HUES6 (cell line): Measurements from ENCODE around the gene MCM9.
A peak's percentile ranks its signal among the peaks of the same experiment; 100 is the strongest.

ENCODE experiments used
- H3K27ac ChIP-seq: 2 replicates; pipeline ENCODE4 v1.7.0; 2013; ENCODE audit warnings: low read depth, mild to moderate bottlenecking, low read length, inconsistent platforms
- H3K27me3 ChIP-seq: 2 replicates; pipeline ENCODE4 v1.6.1; 2013; ENCODE audit warnings: low read length; ENCODE audit not compliant: control insufficient read depth, insufficient read depth
- H3K36me3 ChIP-seq: 2 replicates; pipeline ENCODE4 v1.6.1; 2013; ENCODE audit warnings: low read length; ENCODE audit not compliant: control insufficient read depth, insufficient read depth
- H3K4me1 ChIP-seq: 2 replicates; pipeline ENCODE4 v1.6.1; 2013; ENCODE audit warnings: low read length; ENCODE audit not compliant: control insufficient read depth, insufficient read depth
- H3K4me3 ChIP-seq: 2 replicates; pipeline ENCODE4 v1.5.1; 2013; ENCODE audit warnings: low read depth, low read length
- H3K9ac ChIP-seq: one replicate; pipeline ENCODE4 v1.6.1; 2013; ENCODE audit warnings: mild to moderate bottlenecking, low read length
- H3K9me3 ChIP-seq: 2 replicates; pipeline ENCODE4 v1.6.1; 2013; ENCODE audit warnings: low read depth, low read length; ENCODE audit not compliant: control insufficient read depth, insufficient read depth

MCM9 gene

GRCh38 chr6:118893807-118894424 lies 41.0 kb downstream of the MCM9 start, which contains the start of gene ASF1A:
Gene ASF1A, plus strand, starts transcription at chr6:118894152. Its CDS starts 262 bp downstream, at chr6:118894414.
- H3K27me3 ChIP-seq: no peaks in the 10 kb centered on the region
- H3K4me1 ChIP-seq: peaks cover 23% of the 10 kb centered on the region
- H3K9me3 ChIP-seq: no peaks in the 10 kb centered on the region
- H3K9ac ChIP-seq: peak within 1 kb of the TSS; percentile 97
- H3K36me3 ChIP-seq: peaks cover 4% of the 10 kb centered on the region
- peak within 1 kb of the TSS; percentile 92 for H3K4me3 ChIP-seq
- H3K27ac ChIP-seq: peak within 1 kb of the TSS; percentile 97

GRCh38 chr6:118893064-118893806 lies 41.7 kb downstream of the MCM9 start:
- Histone ChIP-seq H3K27ac (peak overlapping the region; percentile 79), H3K4me1 (peaks cover 18% of the 10 kb centered on the region), H3K9me3 (no peaks in the 10 kb centered on the region), H3K27me3 (no peaks in the 10 kb centered on the region), H3K4me3 (peak overlapping the region; percentile 92), H3K9ac (peak overlapping the region; percentile 78), H3K36me3 (no peaks in the 10 kb centered on the region)

DNA sequence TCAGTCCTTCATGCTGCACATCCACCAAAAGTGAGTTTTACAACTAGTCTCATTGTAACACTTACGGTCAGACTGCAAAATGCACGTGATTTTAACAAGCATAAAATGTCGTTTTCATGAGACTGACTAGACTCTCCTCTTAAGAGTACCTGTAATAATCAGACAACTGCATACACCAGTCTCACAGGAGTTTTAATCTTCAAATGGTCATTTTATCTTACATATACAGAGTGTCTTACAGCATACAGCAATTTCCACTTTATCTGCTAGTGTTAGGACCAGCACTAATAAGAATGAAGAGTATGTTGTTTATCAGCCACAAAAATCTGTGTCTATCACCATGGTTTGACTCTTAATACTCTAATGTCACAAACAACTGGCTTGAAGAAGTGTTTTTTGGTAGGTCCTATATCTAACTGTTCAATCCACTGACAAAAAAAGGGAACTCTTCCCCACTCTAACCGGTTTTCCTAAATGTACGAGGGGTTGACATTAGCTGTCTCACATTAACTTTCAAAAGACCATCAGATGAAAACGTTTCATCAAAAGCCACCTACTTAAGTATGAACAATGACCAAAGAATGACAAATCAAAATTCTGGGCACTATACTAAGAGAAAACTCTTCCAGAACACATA lies 42.5 kb downstream of the MCM9 start:
- no peaks in the 10 kb centered on the region for H3K36me3 ChIP-seq
- H3K9me3 ChIP-seq: no peaks in the 10 kb centered on the region
- peak overlapping the region; percentile 79; the same call in 1 of the 2 replicates for H3K27ac ChIP-seq
- peak overlapping the region; percentile 78 for H3K9ac ChIP-seq
- H3K4me3 ChIP-seq: peak overlapping the region; percentile 92
- peaks cover 11% of the 10 kb centered on the region for H3K4me1 ChIP-seq
- no peaks in the 10 kb centered on the region for H3K27me3 ChIP-seq

DNA sequence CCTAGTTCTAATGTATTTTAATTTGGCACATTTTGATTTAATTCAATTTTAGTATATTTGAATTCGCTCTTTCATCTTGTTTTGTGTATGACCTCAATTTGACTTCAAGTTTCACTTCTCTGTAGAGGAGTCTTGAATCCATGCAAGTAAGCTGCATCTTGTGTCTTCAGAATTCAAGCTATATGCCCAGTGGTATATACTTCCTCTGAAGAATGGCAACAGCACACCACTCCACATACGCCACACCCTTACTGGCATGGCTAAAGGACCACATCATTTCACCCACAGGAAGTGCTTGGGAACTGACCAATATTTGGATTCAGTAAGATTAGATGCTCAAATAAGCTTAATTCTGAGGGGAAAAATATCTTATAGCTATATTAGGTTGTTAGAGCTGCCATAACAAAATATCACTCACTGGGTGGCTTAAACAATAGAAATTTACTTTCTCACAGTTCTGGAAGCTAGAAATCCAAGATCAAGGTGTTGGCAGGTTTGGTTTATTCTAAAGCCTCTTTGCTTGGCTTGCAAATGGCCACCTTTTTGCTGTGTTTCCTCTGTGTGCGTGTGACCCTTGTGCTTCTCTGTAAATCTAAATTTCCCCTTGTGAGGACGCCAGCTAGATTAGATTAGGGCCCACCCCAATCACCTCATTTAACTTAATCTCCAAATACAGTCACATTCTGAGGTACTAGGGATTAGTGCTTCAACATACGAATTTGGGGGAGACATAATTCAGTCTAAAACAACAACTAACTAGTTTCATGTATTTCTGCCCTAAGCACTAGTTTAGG lies 43.8 kb downstream of the MCM9 start:
- H3K4me1 ChIP-seq: peaks cover 8% of the 10 kb centered on the region; the same call in 1 of the 2 replicates
- H3K36me3 ChIP-seq: no peaks in the 10 kb centered on the region
- H3K9me3 ChIP-seq: no peaks in the 10 kb centered on the region
- H3K27ac ChIP-seq: no peak overlapping the region
- H3K27me3 ChIP-seq: no peaks in the 10 kb centered on the region
- H3K4me3 ChIP-seq: no peak overlapping the region
- H3K9ac ChIP-seq: no peak overlapping the region

DNA sequence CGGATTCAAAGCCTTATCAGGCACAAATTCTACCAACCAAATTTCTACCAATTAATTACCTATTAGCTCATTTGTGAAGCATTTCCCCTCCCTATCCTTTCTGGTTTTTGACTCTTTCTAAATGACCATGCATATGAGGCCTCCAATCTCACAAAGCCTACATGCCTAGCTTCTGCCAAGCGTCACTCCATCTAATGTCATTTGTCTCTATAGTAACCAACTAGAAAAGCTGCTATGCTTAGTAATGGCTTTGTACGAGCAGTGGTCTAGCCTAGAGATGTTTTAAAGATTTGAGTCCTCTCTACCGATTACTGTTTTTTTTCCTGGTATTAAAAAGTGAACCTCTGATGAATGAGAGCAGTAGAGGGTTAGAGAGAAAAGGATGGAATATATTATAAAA lies 45.8 kb downstream of the MCM9 start:
- Histone ChIP-seq H3K4me3 (no peak overlapping the region), H3K36me3 (no peaks in the 10 kb centered on the region), H3K9me3 (no peaks in the 10 kb centered on the region), H3K27me3 (no peaks in the 10 kb centered on the region), H3K27ac (no peak overlapping the region), H3K4me1 (peaks cover 7% of the 10 kb centered on the region; the same call in 1 of the 2 replicates), H3K9ac (no peak overlapping the region)

- Histone ChIP-seq H3K27me3 (no peaks in the 10 kb centered on the region), H3K9me3 (no peaks in the 10 kb centered on the region), H3K27ac (no peak overlapping the region), H3K9ac (no peak overlapping the region), H3K36me3 (no peaks in the 10 kb centered on the region), H3K4me3 (no peak overlapping the region), H3K4me1 (peaks cover 10% of the 10 kb centered on the region)
Measured at GRCh38 chr6:118886641-118887040, 48.3 kb downstream of the MCM9 start.

- H3K27ac ChIP-seq: 0 out of 2 replicates have a peak overlapping the region, but pooled peaks have one; percentile 1
- H3K36me3 ChIP-seq: no peaks in the 10 kb centered on the region
- no peak overlapping the region for H3K4me3 ChIP-seq
- no peaks in the 10 kb centered on the region for H3K9me3 ChIP-seq
- H3K4me1 ChIP-seq: peaks cover 10% of the 10 kb centered on the region
- no peaks in the 10 kb centered on the region for H3K27me3 ChIP-seq
- peak overlapping the region; percentile 35 for H3K9ac ChIP-seq
Measured at GRCh38 chr6:118882314-118882905, 52.5 kb downstream of the MCM9 start.

GRCh38 chr6:118881440-118882313 lies 53.3 kb downstream of the MCM9 start:
- Histone ChIP-seq H3K9ac (no peak overlapping the region), H3K9me3 (no peaks in the 10 kb centered on the region), H3K27me3 (no peaks in the 10 kb centered on the region), H3K4me1 (peaks cover 10% of the 10 kb centered on the region), H3K36me3 (no peaks in the 10 kb centered on the region), H3K4me3 (no peak overlapping the region), H3K27ac (0 out of 2 replicates have a peak overlapping the region, but pooled peaks have one; percentile 1)

GRCh38 chr6:118877806-118878205 lies 57.2 kb downstream of the MCM9 start:
- H3K4me3 ChIP-seq: no peak overlapping the region
- H3K9me3 ChIP-seq: no peaks in the 10 kb centered on the region
- peaks cover 10% of the 10 kb centered on the region for H3K4me1 ChIP-seq
- H3K9ac ChIP-seq: no peak overlapping the region
- H3K27me3 ChIP-seq: no peaks in the 10 kb centered on the region
- no peaks in the 10 kb centered on the region for H3K36me3 ChIP-seq
- H3K27ac ChIP-seq: no peak overlapping the region

- Histone ChIP-seq H3K27ac (no peak overlapping the region), H3K4me3 (no peak overlapping the region), H3K9ac (no peak overlapping the region)
Measured at GRCh38 chr6:118876814-118877213, 58.1 kb downstream of the MCM9 start.

More at GRCh38 chr6:118876814-118877213, 58.1 kb downstream of the MCM9 start:
- no peaks in the 10 kb centered on the region for H3K9me3 ChIP-seq
- H3K36me3 ChIP-seq: no peaks in the 10 kb centered on the region
- peaks cover 2% of the 10 kb centered on the region; the same call in 1 of the 2 replicates for H3K4me1 ChIP-seq
- H3K27me3 ChIP-seq: no peaks in the 10 kb centered on the region
